BLaER1 treated with 17β-estradiol and CSF1 and Interleukin-3, amounts not matched to agents 10 nM and 100 nM (cell line): ENCODE results near the gene RFX1.
"Not testable (repeated sequence)": the region's sequence is repeated elsewhere in the genome, so short reads cannot be mapped to it uniquely, and the experiment has no call there.

ENCODE experiments used
- H3K27ac ChIP-seq, 11 experiments: shearing (Covaris generic); formaldehyde crosslinking; 2 replicates each; pipeline ENCODE4 v1.8.1; 2022
- H3K27me3 ChIP-seq, 11 experiments: shearing (Covaris generic); formaldehyde crosslinking; 2 replicates each; pipeline ENCODE4 v1.8.1; 2022
- H3K36me3 ChIP-seq, 11 experiments: shearing (Covaris generic); formaldehyde crosslinking; 2 replicates each; pipeline ENCODE4 v1.8.1; 2022
- H3K4me1 ChIP-seq, 10 experiments: shearing (Covaris generic); formaldehyde crosslinking; 2 replicates each; pipeline ENCODE4 v1.8.1; 2022
- H3K4me2 ChIP-seq, 11 experiments: shearing (Covaris generic); formaldehyde crosslinking; 2 replicates each; pipeline ENCODE4 v1.8.1; 2022
- H3K4me3 ChIP-seq, 10 experiments: shearing (Covaris generic); formaldehyde crosslinking; 2 replicates each; pipeline ENCODE4 v1.8.1; 2022
- H3K9ac ChIP-seq, 11 experiments: shearing (Covaris generic); formaldehyde crosslinking; 2 replicates each; pipeline ENCODE4 v1.8.1; 2022
- H3K9me3 ChIP-seq, 11 experiments: shearing (Covaris generic); formaldehyde crosslinking; replicated peaks in 1 of 11; 2 replicates each; pipeline ENCODE4 v1.8.1; 2022
- H4K20me1 ChIP-seq, 11 experiments: shearing (Covaris generic); formaldehyde crosslinking; 2 replicates each; pipeline ENCODE4 v1.8.1; 2022
- Cebpa-rat ChIP-seq, 11 experiments: shearing (Covaris generic); IDR thresholded peaks; 2 replicates each; pipeline ENCODE4 v1.8.1; 2022

RFX1 gene

GRCh38 chr19:14050512-14050911, 44.4 kb upstream of the RFX1 start:
- Histone ChIP-seq H3K4me3 (no peak overlapping the region), H3K36me3 (peaks cover 0 to 40% (median 21%) of the 10 kb centered on the region in 11 experiments; a peak in 13 of 22 replicates), H4K20me1 (peaks cover 0 to 51% (median 0%) of the 10 kb centered on the region in 11 experiments; a peak in 7 of 22 replicates), H3K4me2 (no peak overlapping the region), H3K9ac (no peak overlapping the region), H3K27ac (no peak overlapping the region), H3K9me3 (peaks cover 0 to 10% (median 4%) of the 10 kb centered on the region in 11 experiments; a peak in 12 of 22 replicates), H3K27me3 (peaks cover under 1 to 34% (median 10%) of the 10 kb centered on the region in 11 experiments; a peak in 14 of 22 replicates), H3K4me1 (peaks cover 19 to 26% (median 21%) of the 10 kb centered on the region in 10 experiments)
- TF ChIP-seq Cebpa-rat (IDR thresholded peaks at IDR 0.05) = no peak

- H4K20me1 ChIP-seq = peaks cover 0 to 34% (median 0%) of the 10 kb centered on the region in 11 experiments; a peak in 7 of 22 replicates
Observed at GRCh38 chr19:14048443-14049153, 42.5 kb upstream of the RFX1 start.

GRCh38 chr19:14047866-14048265, 41.7 kb upstream of the RFX1 start:
- H3K9ac ChIP-seq, H3K27me3 ChIP-seq, H3K27ac ChIP-seq, H3K4me3 ChIP-seq: not testable (repeated sequence)
- peaks cover 0 to 44% (median 21%) of the 10 kb centered on the region in 11 experiments; a peak in 13 of 22 replicates for H3K36me3 ChIP-seq
- peaks cover 19 to 29% (median 25%) of the 10 kb centered on the region in 10 experiments for H3K4me1 ChIP-seq
- H4K20me1 ChIP-seq = peaks cover 0 to 30% (median 0%) of the 10 kb centered on the region in 11 experiments; a peak in 6 of 22 replicates
- H3K4me2 ChIP-seq = peak overlapping the region in 2 of 11 experiments; percentile 67 to 81; a peak in 1 of 22 replicates
- H3K9me3 ChIP-seq = peaks cover 0 to 10% (median 4%) of the 10 kb centered on the region in 11 experiments; a peak in 12 of 22 replicates

More at GRCh38 chr19:14048443-14049153, 42.5 kb upstream of the RFX1 start:
- Histone ChIP-seq H3K4me2 (no peak overlapping the region), H3K9me3 (peaks cover 0 to 10% (median 4%) of the 10 kb centered on the region in 11 experiments; a peak in 12 of 22 replicates), H3K4me3 (no peak overlapping the region), H3K27ac (no peak overlapping the region), H3K9ac (no peak overlapping the region), H3K27me3 (peaks cover 0 to 15% (median 0%) of the 10 kb centered on the region in 11 experiments; a peak in 7 of 22 replicates), H3K36me3 (peaks cover 0 to 46% (median 21%) of the 10 kb centered on the region in 11 experiments; a peak in 13 of 22 replicates), H3K4me1 (peaks cover 19 to 28% (median 24%) of the 10 kb centered on the region in 10 experiments)
- TF ChIP-seq Cebpa-rat (IDR thresholded peaks at IDR 0.05) = no peak

GRCh38 chr19:14042659-14043608, 36.8 kb upstream of the RFX1 start:
- Histone ChIP-seq H3K4me2 (peak overlapping the region in 4 of 11 experiments; percentile 15 to 49 (median 24); a peak in 6 of 22 replicates), H3K36me3 (peaks cover 0 to 37% (median 1%) of the 10 kb centered on the region in 11 experiments; a peak in 8 of 22 replicates), H3K27ac (peak overlapping the region in 7 of 11 experiments; percentile 4 to 69 (median 47); a peak in 8 of 22 replicates), H3K9ac (peak overlapping the region in 4 of 11 experiments; percentile 36 to 53 (median 41); a peak in 7 of 22 replicates), H3K4me1 (peaks cover 20 to 36% (median 30%) of the 10 kb centered on the region in 10 experiments), H4K20me1 (peaks cover 0 to 22% (median 0%) of the 10 kb centered on the region in 11 experiments; a peak in 4 of 22 replicates)
- not testable (repeated sequence) for H3K9me3 ChIP-seq, H3K4me3 ChIP-seq, H3K27me3 ChIP-seq

- H4K20me1 ChIP-seq = peaks cover 0 to 6% (median 0%) of the 10 kb centered on the region in 11 experiments; a peak in 1 of 22 replicates
- H3K4me2 ChIP-seq = no peak overlapping the region
- no peaks in the 10 kb centered on the region for H3K9me3 ChIP-seq
- no peak overlapping the region for H3K4me3 ChIP-seq
- H3K27ac ChIP-seq = no peak overlapping the region
- H3K36me3 ChIP-seq = peaks cover 0 to 44% (median 3%) of the 10 kb centered on the region in 11 experiments; a peak in 7 of 22 replicates
- H3K27me3 ChIP-seq = no peaks in the 10 kb centered on the region
- TF ChIP-seq Cebpa-rat (IDR thresholded peaks at IDR 0.05) = no peak
- no peak overlapping the region for H3K9ac ChIP-seq
- peaks cover 0 to 11% (median 7%) of the 10 kb centered on the region in 10 experiments; a peak in 8 of 20 replicates for H3K4me1 ChIP-seq
Observed at GRCh38 chr19:14039181-14039580, 33.1 kb upstream of the RFX1 start.

- H3K9me3 ChIP-seq = no peaks in the 10 kb centered on the region
- no peak overlapping the region for H3K27ac ChIP-seq
- peaks cover 0 to 29% (median 0%) of the 10 kb centered on the region in 11 experiments; a peak in 7 of 22 replicates for H3K36me3 ChIP-seq
- H3K27me3 ChIP-seq = peaks cover 0 to 7% (median 0%) of the 10 kb centered on the region in 11 experiments; a peak in 6 of 22 replicates
- peaks cover 6 to 19% (median 13%) of the 10 kb centered on the region in 10 experiments; a peak in 19 of 20 replicates for H3K4me1 ChIP-seq
- TF ChIP-seq Cebpa-rat (IDR thresholded peaks at IDR 0.05) = no peak
- no peak overlapping the region for H3K4me2 ChIP-seq
- no peak overlapping the region for H3K4me3 ChIP-seq
- H4K20me1 ChIP-seq = peaks cover 0 to 6% (median 0%) of the 10 kb centered on the region in 11 experiments; a peak in 1 of 22 replicates
- H3K9ac ChIP-seq = no peak overlapping the region
Observed at GRCh38 chr19:14035706-14036105, 29.6 kb upstream of the RFX1 start.

GRCh38 chr19:14035159-14035558, 29.0 kb upstream of the RFX1 start:
- H3K36me3 ChIP-seq = peaks cover 0 to 29% (median 0%) of the 10 kb centered on the region in 11 experiments; a peak in 7 of 22 replicates
- not testable (repeated sequence) for H3K9ac ChIP-seq, H3K4me3 ChIP-seq, H3K4me2 ChIP-seq, H3K9me3 ChIP-seq, H4K20me1 ChIP-seq, H3K27ac ChIP-seq
- H3K4me1 ChIP-seq = peaks cover 6 to 21% (median 13%) of the 10 kb centered on the region in 10 experiments; a peak in 19 of 20 replicates
- peaks cover 0 to 13% (median 0%) of the 10 kb centered on the region in 11 experiments; a peak in 7 of 22 replicates for H3K27me3 ChIP-seq

GRCh38 chr19:14033946-14034345, 27.8 kb upstream of the RFX1 start:
- no peaks in the 10 kb centered on the region for H3K9me3 ChIP-seq

More at GRCh38 chr19:14033946-14034345, 27.8 kb upstream of the RFX1 start:
- no peak for TF ChIP-seq Cebpa-rat (IDR thresholded peaks at IDR 0.05)
- H3K27ac ChIP-seq = no peak overlapping the region
- no peak overlapping the region; a peak in 1 of 22 replicates for H3K4me2 ChIP-seq
- no peak overlapping the region for H3K9ac ChIP-seq
- H4K20me1 ChIP-seq = no peaks in the 10 kb centered on the region; a peak in 1 of 22 replicates
- peaks cover 6 to 21% (median 14%) of the 10 kb centered on the region in 10 experiments for H3K4me1 ChIP-seq
- H3K27me3 ChIP-seq = peaks cover 0 to 14% (median 0%) of the 10 kb centered on the region in 11 experiments; a peak in 7 of 22 replicates
- H3K36me3 ChIP-seq = peaks cover 0 to 18% (median 0%) of the 10 kb centered on the region in 11 experiments; a peak in 5 of 22 replicates
- H3K4me3 ChIP-seq = no peak overlapping the region
